Activated CD8-positive, alpha-beta T cell treated with anti-CD3 and anti-CD28 coated beads, Interleukin-2, amount 10 ng/mL, durations not matched to agents 7 days and 5 days (primary cell): ENCODE results near the gene TNXB. TPM values are rescaled to one million over a fixed set of nuclear protein-coding genes. Genes with fewer than 3 reads are reported as not detected.

Experiments
- ATAC-seq: fragments of 150-1000 bp; cut with Tn5 transposase; one replicate; pipeline ENCODE4 v1.10.0; 2021; ENCODE audit warnings: moderate library complexity
- CTCF ChIA-PET: fragments of 350-600 bp; sonication (Branson Sonifier 250); formaldehyde crosslinking; loops from one replicate; lab custom pipeline; 2021; ENCODE audit warnings: antibody characterized with exemption; lab: Charles Lee
- POLR2A ChIA-PET: fragments of 350-600 bp; sonication (Branson Sonifier 250); formaldehyde crosslinking; loops from one replicate; lab custom pipeline; 2021; ENCODE audit warnings: antibody characterized with exemption; lab: Charles Lee
- DNase-seq: peaks from one replicate; pipeline ENCODE4 v3.0.0-alpha.2; 2020
- H3K27ac Mint-ChIP-seq: one replicate; pipeline ENCODE4 v1.8.0; 2021; ENCODE audit warnings: mild to moderate bottlenecking, mixed read lengths
- H3K27me3 Mint-ChIP-seq: one replicate; pipeline ENCODE4 v1.8.0; 2021; ENCODE audit warnings: low read depth, mixed read lengths
- H3K36me3 Mint-ChIP-seq: one replicate; pipeline ENCODE4 v1.8.0; 2021; ENCODE audit warnings: low read depth, mixed read lengths
- H3K4me1 Mint-ChIP-seq: one replicate; pipeline ENCODE4 v1.8.0; 2021; ENCODE audit warnings: low read depth, mixed read lengths
- H3K4me3 Mint-ChIP-seq: one replicate; pipeline ENCODE4 v1.8.0; 2021; ENCODE audit warnings: mild to moderate bottlenecking, mixed read lengths
- H3K9me3 Mint-ChIP-seq: one replicate; pipeline ENCODE4 v1.8.0; 2022; ENCODE audit warnings: mixed read lengths; ENCODE audit not compliant: insufficient read depth
- total RNA-seq, 2 experiments: library from RNA; stranded (reverse); gene quantifications; one replicate each; pipeline ENCODE4 v1.2.3, GENCODE V29; 2021

TNXB gene
- total RNA-seq, 2 experiments from 2014 or later, result 3.4 to 4.8 TPM

DNA sequence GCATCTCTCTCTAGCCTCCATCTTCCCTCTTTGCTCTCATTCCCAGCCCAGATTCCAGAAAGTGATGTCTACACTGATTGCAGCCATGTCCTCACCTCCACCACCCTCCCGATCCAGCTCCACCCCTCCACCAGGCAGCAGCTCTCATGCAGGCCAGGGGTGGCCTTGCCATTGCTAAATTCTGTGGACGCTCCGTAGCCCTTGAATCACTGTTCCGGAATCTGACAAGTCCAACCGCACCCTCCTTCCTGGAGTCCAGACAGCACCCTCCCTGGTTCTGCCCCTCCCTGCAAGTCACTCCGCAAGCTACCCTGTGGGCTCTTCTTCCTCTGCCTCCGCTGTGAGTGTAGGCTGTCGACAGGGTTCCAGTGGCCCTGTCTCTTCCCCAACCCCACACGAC is 26.2 kb downstream of the TNXB start:
- Mint-ChIP-seq H3K27me3 (peaks cover 16% of the 10 kb centered on the region), H3K9me3 (no peaks in the 10 kb centered on the region), H3K4me1 (peaks cover 12% of the 10 kb centered on the region), H3K27ac (no peak overlapping the region), H3K36me3 (no peaks in the 10 kb centered on the region), H3K4me3 (no peak overlapping the region)
- ChIA-PET POLR2A (no interaction called here), CTCF (no interaction called here)
- DNase-seq (no peak), ATAC-seq (no peak)

DNA sequence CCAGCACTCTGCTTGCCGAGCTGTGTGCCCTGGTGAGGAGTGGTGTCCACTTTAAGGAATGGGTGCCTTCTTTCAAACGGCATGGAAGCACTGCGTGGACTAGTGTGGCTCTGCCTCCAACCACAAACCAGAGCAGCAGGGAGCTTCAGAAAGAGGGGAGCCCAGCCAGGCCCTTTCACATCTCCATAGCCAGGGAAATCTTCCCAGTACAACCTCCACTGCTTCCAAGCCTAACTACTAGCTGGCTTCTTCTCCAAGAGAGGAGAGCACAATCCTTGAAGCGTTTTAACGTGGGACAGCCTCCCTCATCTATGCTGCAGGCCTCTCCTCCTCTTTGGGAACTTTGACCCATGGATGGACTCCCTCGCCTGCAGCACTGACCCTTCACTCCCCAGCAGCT is 26.7 kb downstream of the TNXB start:
- no peak for DNase-seq
- CTCF ChIA-PET, result interaction anchor here (1.3 kb wide), 1 partner anchor 36 kb away, joined by 3 read pairs; no protein-coding TSS in a partner anchor
- Mint-ChIP-seq H3K27me3 (peaks cover 16% of the 10 kb centered on the region), H3K36me3 (no peaks in the 10 kb centered on the region), H3K4me3 (no peak overlapping the region), H3K9me3 (no peaks in the 10 kb centered on the region), H3K27ac (no peak overlapping the region), H3K4me1 (peaks cover 12% of the 10 kb centered on the region)
- ATAC-seq, result no peak
- POLR2A ChIA-PET, result no interaction called here

DNA sequence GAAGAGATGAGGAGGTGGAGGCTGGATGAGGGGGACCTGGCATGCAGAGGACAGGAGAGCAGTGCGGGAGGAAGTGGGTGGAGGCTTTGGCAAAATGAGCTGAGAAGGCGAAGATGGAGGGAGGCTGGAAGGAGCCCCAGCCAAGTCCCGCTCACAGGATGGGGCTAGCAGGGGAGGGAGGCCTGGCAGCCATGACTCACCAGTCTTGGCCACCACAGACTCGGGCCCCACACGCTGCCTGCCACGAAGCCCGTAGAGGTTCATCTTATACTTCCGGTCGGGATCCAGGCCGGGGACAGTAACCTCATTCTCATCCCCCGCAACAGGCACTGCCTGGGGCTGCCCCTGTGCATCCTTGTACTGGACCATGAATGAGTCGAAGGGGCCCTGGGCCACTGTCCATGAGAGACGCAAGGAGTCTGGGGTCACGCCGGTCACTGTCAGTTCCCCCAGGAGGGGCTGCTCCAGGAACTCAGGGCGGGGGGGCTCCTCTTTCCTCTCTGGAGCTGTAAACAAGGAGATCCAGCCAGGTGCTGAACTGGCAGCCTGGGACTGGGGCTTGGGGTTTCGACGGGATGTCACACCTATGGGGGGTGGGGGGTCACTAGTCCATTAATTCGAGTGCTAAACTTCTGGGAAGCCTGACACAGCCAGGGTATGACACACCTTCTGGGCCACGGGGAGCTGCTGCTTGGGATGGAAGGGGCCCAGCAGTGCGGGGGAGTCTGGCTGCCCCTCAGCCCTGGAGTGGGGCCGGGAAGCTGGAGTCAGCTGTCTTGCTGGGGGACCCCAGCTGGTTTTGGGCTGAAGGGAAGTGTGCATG is 27.8 kb downstream of the TNXB start:
- no peaks in the 10 kb centered on the region for H3K36me3 Mint-ChIP-seq
- CTCF ChIA-PET, result interaction anchor here (0.9 to 1.3 kb wide), 2 partner anchors 33 to 37 kb away, joined by 3 read pairs; no protein-coding TSS in a partner anchor
- no peak overlapping the region for H3K27ac Mint-ChIP-seq

DNA sequence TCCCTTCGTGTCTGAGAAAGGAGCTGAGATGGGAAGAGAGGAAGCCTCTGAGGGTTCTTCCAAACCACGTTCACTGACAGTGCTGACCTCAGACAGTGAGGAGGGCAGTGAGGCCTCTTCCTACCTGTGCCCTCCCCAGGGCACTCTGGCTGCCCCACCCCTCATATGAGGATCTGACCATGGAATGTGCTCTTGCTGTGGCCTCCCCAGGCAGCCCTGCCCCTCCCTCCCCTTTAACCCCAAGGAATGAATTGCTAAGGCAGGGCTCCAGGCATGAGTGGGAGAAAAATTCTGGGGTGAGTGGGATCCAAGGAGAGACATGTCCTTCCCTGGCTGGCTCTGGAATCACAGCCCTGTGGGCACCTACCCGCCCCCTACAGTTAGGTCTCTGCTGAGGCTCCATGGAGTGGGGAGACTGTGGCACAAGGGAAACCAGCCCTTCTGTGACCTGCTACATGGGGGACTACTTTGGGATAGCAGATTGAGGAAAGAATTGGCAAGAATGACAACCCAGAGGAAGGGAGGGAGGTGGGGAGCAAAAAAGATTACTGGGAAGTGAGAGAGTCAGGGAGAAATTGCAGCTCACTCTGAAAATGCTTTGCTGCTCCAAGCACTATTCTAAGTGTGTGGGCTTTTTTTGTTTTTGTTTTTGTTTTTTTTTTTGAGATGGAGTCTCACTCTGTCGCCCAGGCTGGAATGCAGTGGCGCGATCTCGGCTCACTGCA is 29.4 kb downstream of the TNXB start:
- no peak overlapping the region for H3K27ac Mint-ChIP-seq
- H3K36me3 Mint-ChIP-seq, result no peaks in the 10 kb centered on the region
- no peak for DNase-seq
- ChIA-PET CTCF (no interaction called here), POLR2A (no interaction called here)
- peaks cover 6% of the 10 kb centered on the region for H3K27me3 Mint-ChIP-seq
- H3K9me3 Mint-ChIP-seq, result no peaks in the 10 kb centered on the region
- H3K4me1 Mint-ChIP-seq, result peaks cover 2% of the 10 kb centered on the region
- H3K4me3 Mint-ChIP-seq, result no peak overlapping the region
- ATAC-seq, result no peak

More for the DNA sequence above, 27.8 kb downstream of the TNXB start:
- Mint-ChIP-seq H3K4me3 (no peak overlapping the region), H3K9me3 (no peaks in the 10 kb centered on the region), H3K4me1 (peaks cover 6% of the 10 kb centered on the region), H3K27me3 (peaks cover 12% of the 10 kb centered on the region)
- DNase-seq (no peak), ATAC-seq (no peak)
- POLR2A ChIA-PET, result no interaction called here

DNA sequence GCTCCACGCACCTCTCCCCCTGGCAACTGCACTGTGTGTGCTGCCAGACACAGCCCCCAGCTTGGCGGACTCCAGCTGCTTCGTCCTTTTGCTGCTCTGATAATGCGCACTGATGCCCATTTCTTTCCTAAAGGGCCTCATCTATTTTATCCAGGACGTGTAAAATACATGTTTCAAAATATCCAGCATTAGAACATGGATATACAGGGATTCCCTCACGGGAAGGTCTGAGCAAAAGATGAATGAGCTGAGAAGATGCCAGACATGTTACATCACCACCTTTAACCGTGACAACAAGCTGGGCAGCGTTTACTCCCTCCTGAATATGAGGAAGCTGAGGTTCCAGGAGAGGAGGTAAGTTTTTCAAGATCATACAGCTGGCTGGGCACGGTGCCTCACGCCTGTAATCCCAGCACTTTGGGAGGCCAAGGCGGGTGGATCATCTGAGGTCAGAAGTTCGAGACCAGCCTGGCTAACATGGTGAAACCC is 32.8 kb downstream of the TNXB start:
- Mint-ChIP-seq H3K27ac (no peak overlapping the region), H3K27me3 (no peaks in the 10 kb centered on the region), H3K4me1 (peaks cover 2% of the 10 kb centered on the region), H3K9me3 (no peaks in the 10 kb centered on the region), H3K4me3 (no peak overlapping the region), H3K36me3 (no peaks in the 10 kb centered on the region)
- ChIA-PET POLR2A (no interaction called here), CTCF (no interaction called here)
- ATAC-seq (no peak), DNase-seq (no peak)

DNA sequence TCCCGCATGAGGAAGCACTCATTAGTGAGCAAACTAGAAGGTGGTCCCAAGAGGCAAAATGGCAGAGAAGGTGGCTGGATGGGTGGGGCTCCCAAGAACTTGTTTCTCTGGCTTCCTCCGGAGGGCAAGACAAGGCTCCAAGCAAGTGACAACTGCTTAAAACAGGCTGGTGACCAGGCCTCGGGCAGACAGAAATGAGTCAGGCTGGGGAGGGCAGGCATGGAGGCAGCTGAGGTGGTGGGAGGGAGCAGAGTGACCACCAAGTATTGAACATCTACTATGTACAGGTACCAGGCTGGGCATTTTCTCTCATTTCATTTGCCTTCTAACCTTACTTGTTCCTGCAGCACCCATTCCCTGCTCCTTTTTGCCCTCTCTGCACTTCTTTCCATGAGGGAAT is 33.4 kb downstream of the TNXB start:
- no peaks in the 10 kb centered on the region for H3K36me3 Mint-ChIP-seq
- H3K4me1 Mint-ChIP-seq, result no peaks in the 10 kb centered on the region
- H3K4me3 Mint-ChIP-seq, result no peak overlapping the region
- H3K27me3 Mint-ChIP-seq, result no peaks in the 10 kb centered on the region
- ChIA-PET POLR2A (no interaction called here), CTCF (no interaction called here)
- no peaks in the 10 kb centered on the region for H3K9me3 Mint-ChIP-seq
- DNase-seq (no peak), ATAC-seq (no peak)
- H3K27ac Mint-ChIP-seq, result no peak overlapping the region

DNA sequence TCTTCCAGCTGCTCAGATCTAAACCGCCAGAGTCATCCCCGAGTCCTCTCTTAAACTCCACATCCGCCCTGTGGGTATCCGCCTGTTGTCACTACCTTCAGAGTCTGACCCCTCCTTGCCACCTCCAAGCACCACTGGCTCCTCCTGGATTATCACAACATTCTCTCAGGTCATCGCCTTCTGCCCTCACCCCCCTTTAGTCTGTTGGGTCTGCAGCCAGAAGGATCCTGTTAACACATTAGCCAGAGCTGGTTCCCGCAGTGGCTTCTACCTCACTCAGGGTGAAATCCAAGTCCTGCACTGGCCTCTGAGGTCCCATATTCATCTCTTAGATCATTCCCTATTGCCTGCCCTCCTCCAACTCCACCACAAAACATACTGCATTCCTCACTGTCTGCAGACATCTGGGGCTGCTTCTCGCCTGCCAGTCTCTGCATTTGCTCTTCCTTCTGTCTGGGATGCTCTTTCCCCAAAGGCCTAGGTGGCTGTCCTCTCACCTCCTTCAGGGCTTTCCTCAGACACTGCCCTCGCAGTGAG is 34.1 kb downstream of the TNXB start:
- no peaks in the 10 kb centered on the region for H3K27me3 Mint-ChIP-seq
- CTCF ChIA-PET, result no interaction called here

DNA sequence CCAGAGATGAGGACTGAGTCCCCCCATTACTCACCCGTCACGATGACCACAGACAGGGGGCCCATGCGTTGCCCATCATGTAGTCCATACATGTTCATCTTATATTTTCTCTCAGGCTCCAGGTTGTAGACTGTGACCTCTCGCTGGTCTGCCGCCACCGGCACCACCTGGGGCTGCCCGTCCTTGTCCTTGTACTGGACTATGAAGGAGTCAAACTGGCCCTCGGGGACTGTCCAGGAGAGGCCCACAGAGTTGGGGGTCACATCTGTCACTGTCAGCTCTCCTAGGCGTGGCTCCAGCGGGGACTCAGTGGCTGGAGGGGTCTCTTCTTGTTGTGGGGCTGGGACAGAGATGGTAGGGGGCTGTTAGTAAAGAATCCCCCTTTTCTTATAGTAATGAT is 35.5 kb downstream of the TNXB start:
- H3K27me3 Mint-ChIP-seq, result no peaks in the 10 kb centered on the region
- H3K36me3 Mint-ChIP-seq, result no peaks in the 10 kb centered on the region
- H3K9me3 Mint-ChIP-seq, result no peaks in the 10 kb centered on the region
- H3K27ac Mint-ChIP-seq, result no peak overlapping the region
- ATAC-seq, result no peak
- ChIA-PET CTCF (no interaction called here), POLR2A (interaction anchor here (0.8 kb wide), 1 partner anchor 35 kb away, joined by 3 read pairs; no protein-coding TSS in a partner anchor)
- H3K4me3 Mint-ChIP-seq, result no peak overlapping the region
- no peaks in the 10 kb centered on the region for H3K4me1 Mint-ChIP-seq
- no peak for DNase-seq

More for the DNA sequence above, 34.1 kb downstream of the TNXB start:
- Mint-ChIP-seq H3K27ac (no peak overlapping the region), H3K4me1 (no peaks in the 10 kb centered on the region), H3K9me3 (no peaks in the 10 kb centered on the region), H3K4me3 (no peak overlapping the region), H3K36me3 (no peaks in the 10 kb centered on the region)
- ATAC-seq, result no peak
- DNase-seq, result no peak
- POLR2A ChIA-PET, result no interaction called here

DNA sequence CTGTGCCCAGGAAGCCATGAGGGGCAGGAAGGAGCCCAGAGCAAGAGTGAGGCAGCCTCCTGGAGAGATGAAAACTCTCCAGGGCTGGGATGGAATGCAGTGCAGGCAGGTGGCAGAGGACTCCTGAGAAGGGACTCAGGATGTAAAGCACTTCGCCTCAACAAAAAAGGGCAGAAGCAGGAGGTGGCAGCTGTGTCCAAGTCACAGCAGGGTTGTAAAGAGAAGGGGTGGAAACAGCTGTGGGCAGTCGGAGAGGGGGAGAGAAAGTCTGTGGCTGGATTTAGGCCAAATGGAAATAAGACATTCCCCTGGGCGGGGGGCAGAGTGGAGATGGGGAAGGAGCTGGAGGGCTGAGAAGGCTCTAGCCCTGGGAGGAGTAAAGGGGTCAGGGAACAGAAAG is 36.0 kb downstream of the TNXB start:
- H3K4me1 Mint-ChIP-seq, result no peaks in the 10 kb centered on the region
- H3K9me3 Mint-ChIP-seq, result no peaks in the 10 kb centered on the region
- POLR2A ChIA-PET, result interaction anchor here (0.8 kb wide), 1 partner anchor 35 kb away, joined by 3 read pairs; no protein-coding TSS in a partner anchor
- DNase-seq (no peak), ATAC-seq (no peak)
- no peaks in the 10 kb centered on the region for H3K36me3 Mint-ChIP-seq
- H3K27ac Mint-ChIP-seq, result no peak overlapping the region
- no peaks in the 10 kb centered on the region for H3K27me3 Mint-ChIP-seq
- CTCF ChIA-PET, result no interaction called here
- H3K4me3 Mint-ChIP-seq, result no peak overlapping the region

DNA sequence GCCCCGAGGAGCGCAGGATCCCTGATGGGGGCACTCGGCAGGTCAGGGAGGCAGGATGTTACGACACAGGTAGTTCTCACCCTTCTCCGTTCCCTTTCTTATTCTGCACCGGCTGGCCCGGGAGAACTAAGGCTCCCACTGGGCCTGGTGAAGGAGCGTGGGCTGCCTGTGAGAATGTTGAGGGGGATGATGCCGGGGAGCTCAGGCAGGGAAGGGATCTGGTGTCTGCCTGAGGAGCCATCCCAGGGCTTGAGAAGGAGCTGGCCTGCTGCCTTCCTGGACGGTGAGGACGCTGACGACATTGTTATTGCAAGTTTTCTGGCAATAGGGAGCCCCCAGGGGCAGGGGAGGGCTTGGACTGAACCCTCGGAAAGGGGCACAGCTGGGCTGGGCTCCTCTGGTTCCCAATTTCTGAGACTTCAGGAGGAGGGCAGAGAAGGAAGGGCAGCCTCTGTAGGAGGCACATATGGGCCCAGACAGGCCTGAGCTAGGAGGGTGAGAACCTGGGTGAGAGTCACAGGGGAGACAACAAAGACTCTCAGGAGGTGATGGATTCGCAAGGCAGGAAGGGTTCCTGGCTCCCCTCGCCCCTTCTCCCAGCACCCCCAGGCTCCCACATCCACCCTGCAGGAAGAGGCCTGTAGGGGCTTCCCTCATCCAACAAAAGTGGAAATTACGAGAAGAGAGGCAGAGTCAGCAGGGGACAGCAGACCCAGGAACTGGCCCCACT is 38.2 kb downstream of the TNXB start:
- DNase-seq (no peak), ATAC-seq (no peak)
- Mint-ChIP-seq H3K9me3 (no peaks in the 10 kb centered on the region), H3K4me1 (no peaks in the 10 kb centered on the region), H3K4me3 (no peak overlapping the region), H3K27me3 (no peaks in the 10 kb centered on the region), H3K27ac (no peak overlapping the region), H3K36me3 (no peaks in the 10 kb centered on the region)
- CTCF ChIA-PET, result no interaction called here
- POLR2A ChIA-PET, result no interaction called here

DNA sequence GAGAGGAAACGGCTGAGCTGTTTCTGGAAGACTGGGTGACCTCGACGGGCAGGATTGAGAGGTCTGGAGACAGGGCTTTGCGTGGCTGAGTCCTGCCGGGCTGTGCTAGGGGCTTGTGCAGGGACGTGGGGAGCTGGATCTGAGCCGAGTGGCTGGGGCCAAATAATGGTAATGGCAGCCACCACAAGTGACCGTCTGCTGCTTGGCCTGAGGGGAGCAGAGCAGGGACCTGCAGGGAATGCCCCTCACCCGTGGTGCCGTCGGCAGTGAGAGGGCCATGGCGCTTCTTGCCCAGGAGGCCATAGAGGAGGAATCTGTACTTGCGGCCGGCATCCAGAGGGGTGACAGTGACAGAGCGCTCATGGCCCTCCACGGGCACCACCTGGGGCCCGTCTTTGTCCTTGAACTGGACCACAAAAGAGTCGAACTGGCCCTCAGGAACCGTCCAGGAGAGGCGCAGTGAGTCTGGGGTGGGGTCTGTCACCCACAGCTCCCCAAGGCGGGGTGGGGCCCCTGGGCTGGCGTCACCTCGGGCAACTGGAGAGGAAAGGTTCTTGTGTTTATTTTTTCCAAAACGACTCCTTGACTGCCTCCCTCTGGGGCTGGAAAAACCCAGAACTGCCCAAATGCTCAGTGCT is 39.1 kb downstream of the TNXB start:
- CTCF ChIA-PET, result no interaction called here
- POLR2A ChIA-PET, result no interaction called here

More for the DNA sequence above, 39.1 kb downstream of the TNXB start:
- H3K36me3 Mint-ChIP-seq, result no peaks in the 10 kb centered on the region
- H3K27me3 Mint-ChIP-seq, result no peaks in the 10 kb centered on the region
- no peaks in the 10 kb centered on the region for H3K9me3 Mint-ChIP-seq
- DNase-seq (no peak), ATAC-seq (no peak)
- H3K4me3 Mint-ChIP-seq, result no peak overlapping the region
- no peaks in the 10 kb centered on the region for H3K4me1 Mint-ChIP-seq
- H3K27ac Mint-ChIP-seq, result no peak overlapping the region
